GM21576 (cell line): ENCODE data around the gene SORCS1.
"Not testable (repeated sequence)": the region's sequence is repeated elsewhere in the genome, so short reads cannot be mapped to it uniquely, and the experiment has no call there.

Source experiments
- ATAC-seq: cut with Tn5 transposase; IDR thresholded peaks from one replicate; pipeline ENCODE4 v1.9.1; 2021; ENCODE audit warnings: mild to moderate bottlenecking, moderate library complexity; ENCODE audit not compliant: unreplicated experiment

SORCS1 gene

DNA sequence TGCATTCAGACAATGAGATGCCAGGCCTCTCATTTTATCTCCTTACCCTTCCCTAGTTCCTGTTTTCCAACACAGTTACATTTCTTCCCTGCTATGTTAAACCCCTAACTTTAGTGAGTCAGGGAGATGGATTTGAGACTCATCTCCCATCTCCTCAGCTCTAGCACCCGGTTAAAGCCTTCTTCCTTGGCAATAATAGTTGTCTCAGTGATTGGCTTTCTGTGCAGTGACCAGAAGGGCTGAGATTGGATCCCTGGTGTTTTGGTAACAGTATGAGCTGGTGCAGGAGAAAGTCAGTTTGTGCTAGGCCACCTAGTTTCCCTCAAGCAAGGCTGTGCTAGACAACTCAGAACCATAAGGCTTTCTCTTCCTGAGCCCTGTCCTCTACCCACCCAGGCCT lies 212.5 kb downstream of the SORCS1 start:
- no peak for ATAC-seq

DNA sequence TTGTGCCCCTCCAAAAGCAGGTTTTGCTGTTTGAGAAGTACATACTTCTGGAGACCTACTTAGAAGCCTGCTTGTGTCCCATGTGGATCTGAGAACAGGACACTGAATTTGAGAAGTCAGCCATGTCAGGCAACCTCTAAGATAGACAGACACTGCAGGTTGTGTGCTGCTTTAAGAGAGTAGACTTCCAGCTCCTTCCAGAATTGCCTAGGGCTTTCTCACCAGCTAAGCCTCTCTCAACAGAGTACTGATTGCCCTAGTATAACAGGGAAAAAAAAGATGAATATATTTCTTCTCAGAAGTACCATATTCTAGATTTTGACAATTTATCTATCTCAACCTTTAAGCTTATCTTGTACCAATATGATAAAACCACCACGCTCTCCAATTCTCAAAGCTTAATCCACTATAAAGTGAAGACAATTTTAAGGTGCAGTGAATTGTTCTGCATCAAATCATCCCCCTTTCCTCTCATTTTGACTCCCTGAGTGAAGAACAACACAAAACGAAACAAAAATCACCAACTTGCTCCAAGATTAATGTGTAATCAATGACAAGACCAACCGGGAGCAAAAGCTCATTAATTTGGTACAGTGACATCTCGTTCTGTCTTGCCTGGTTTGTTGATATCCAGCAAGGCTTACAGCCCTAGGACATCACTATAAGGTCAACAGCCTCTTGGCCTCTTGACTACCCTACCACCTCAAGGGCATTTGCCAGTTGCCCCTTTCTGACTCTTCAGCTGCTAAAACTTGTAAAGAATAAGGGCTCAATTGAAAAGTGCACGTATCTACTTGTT lies 214.6 kb downstream of the SORCS1 start:
- no peak for ATAC-seq

- ATAC-seq: peak; percentile 57
These were observed 216.9 kb downstream of the SORCS1 start for GRCh38 chr10:106947643-106948042.

DNA sequence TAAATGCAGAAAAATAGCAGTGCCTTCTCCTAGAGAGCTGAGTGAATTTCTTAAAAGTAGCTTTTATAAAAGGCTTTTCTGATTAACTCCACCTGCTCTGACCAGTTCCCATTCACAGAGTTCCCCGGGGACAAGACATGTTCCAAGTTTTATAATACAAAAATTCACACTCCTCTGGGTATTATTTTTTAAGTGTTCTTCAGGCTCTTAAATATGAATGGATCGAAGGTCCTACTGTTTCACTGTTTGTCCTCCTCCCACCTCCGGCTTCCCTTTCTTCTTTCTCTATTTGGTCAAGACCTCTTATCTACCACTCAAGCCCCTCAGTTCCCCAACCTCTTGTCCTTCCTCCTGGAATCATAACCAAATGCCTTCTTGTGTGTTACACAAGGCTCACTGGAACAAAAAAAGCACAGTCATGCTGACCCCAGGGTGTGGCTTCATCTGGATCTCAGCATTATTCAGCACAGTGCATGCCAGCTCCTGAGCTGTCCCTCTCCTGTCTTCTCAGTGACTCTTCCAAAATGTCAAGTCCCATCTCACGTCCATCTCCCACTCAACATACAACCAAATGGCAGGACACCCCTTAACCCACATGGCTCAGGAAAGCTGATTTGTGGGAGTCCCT lies 222.4 kb downstream of the SORCS1 start:
- ATAC-seq: no peak

DNA sequence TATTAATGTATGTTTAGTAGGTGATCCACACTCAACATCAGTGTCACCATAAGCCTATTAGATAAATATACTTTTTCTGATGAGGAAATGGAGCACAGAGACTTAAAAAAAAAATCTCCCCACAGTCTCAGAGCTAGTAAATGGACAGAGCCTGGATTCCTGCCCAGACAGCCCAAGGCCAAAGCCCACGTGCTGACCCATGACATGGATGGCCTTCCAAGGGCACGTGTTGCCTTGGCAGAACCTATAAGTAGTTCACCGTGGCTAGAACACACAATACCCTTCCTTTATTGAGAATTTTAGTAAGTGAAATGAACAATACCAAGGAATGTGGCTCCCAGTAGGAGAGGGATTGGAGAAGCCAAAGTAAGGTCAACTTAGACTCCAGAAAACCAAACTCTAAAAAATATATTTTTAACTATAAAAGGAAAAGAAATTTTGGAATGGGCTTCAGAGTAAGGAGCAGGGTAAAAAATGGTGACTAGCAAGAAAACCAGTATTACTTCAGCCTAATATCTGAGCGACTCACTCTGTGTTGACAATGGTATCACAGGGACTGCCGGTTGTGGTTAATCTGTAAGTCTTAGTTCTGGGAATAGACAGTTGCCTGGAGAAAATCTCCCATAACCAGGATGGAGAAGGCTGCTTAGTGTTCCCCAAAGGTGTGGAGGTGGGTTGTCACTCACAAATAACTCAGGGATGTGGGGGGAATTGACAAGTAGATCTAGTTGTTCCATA lies 223.0 kb downstream of the SORCS1 start:
- ATAC-seq: no peak

DNA sequence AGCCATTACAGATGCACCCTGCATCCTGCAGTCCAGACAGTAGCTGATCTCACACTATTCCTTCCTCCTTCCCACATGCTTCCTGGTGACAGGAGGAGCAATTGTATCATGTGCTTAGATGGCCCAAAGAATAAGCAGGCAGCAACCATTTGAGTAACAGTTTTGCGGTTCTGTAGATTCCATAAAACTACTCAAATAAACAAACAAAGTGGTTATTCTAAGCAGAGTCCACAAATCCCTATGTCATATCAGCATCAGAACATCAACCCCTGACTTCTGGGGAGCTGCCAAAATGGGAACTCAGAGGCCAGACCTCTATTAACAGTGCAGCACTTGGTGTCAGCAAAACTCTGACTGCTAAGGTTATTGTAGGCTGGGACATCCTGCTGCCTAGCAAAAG lies 226.0 kb downstream of the SORCS1 start:
- ATAC-seq: no peak

DNA sequence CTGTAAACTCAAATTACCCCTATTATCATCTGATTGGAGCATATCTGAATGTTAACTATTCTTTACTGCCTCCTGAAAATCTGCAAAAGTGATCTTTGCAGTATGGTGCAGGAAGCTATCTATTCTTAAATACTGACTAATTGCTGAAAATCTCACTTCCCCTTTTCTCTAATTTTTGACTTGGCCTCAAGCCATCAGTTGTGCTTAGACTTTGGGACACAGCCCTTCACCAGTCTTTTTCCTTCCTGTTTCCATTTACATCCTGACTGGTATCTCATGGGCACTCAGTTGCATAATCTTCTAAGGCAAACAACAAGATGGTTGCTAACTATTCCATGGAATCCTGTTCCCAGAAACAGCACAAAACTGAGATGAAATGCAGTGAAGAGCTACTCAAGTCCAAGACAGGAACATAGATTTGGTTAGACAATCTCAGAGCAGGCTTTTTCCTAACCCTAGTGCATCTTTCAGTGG lies 228.5 kb downstream of the SORCS1 start:
- ATAC-seq: peak; percentile 73

DNA sequence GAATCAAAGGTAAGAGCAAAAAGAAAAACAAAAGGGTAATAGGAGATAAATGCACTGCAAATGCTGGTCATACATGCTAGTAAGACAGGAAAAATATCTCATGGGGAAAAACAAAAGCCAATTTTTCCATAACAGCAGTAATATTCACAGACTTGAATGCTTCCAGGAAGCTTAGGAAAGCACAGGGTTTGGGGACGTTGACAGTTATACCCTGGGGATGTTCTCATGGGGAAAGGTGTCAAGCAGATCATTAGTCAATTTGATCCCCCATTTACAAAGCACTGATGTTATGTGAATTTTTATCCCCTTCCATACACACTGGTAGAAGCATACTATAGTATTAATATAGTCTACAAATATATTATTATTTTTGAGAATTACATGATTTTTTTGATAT lies 232.7 kb downstream of the SORCS1 start:
- no peak for ATAC-seq

DNA sequence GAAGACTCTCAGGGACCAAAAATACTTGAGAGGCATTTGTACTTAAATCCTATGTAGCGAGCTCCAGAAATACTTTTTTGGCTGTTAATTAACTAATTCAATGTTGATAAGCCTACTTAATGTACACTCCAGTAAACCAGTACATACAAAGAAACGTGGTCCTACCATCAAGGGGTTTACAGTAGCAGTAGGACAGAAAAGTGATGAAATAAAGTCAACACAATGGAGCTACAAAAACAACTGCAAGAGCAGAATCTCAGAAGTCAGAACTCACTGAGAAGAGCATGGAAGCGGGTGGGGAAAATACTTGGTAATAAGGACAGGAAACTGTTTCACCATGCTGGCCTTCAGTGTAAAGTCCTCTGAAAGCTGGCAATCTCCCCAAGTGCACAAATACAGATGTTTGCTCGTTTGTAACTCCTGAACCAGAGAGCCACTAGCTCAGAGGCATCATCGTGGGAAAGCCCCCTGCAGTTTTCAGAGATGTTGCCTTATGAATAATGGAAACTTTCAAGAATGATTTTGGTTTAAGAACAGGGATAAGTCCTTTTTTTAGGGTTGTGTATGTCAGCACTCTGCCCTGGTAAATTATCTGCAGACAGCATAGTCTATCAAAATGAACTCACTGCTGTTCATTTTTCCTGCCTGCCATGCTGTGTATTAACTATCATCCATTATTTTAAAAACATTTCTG lies 233.2 kb downstream of the SORCS1 start:
- peak; percentile 77 for ATAC-seq

DNA sequence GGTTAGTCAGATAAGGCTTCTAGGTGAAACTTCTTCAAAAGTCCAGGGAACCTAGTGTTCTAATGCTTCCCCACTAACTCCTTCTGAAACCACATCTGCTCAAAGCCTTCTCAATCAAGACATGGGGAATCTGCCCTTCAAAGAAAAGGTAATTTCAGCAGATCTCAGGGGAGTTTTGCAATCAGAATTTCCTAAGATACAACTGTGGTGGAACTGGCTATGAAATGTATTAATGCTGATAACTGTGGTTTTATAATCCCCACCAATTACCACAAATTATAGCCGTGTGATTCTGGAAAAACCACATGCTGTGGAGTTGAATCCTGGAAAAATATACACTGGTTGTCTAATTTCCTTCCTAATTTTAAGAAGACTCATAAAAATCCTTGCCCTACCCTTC lies 233.8 kb downstream of the SORCS1 start:
- ATAC-seq: no peak

- no peak for ATAC-seq
These were observed 235.1 kb downstream of the SORCS1 start for GRCh38 chr10:106929291-106929895.

GRCh38 chr10:106928151-106928550 lies 236.4 kb downstream of the SORCS1 start:
- not testable (repeated sequence) for ATAC-seq

GRCh38 chr10:106925191-106925590 lies 239.3 kb downstream of the SORCS1 start:
- ATAC-seq: no peak

DNA sequence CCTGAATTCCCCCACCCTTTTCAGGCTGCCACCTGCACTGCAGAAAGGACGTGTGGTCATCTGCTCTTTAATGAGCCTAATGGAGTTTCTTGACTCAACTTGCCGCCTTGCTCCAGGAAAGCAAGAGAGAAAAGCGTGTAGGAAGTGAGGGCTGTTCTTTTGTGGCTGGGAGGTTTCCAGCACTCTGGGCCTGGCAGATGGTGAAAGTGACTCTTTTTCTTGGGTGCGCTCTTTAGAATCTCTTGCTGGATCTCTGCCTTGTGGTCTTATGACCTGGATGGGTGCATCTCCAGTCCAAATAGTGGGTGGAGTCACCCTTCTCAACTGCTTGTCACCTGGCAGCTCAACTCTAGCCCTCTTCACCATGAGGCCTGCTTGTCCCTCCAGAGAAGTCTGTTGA lies 244.0 kb downstream of the SORCS1 start:
- no peak for ATAC-seq

DNA sequence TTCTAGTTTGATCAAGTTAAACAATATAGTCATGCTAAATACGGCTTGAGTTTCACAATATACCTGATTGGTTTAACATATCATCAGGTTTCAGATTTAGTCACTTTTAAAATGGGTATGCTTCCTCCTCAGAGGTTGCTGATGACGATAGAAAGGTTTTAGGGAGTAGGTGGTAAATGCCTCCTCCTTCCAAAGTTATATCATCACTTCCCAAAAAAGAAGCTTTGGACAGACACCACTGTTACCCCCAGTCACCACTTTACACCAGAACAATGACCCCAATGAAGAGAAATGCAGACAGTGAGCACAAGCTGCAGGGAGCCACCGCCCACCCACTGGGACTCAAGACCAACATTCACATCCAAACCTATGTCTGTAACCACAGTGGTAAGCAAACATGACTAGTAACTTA lies 244.6 kb downstream of the SORCS1 start:
- peak; percentile 93 for ATAC-seq

GRCh38 chr10:106917452-106918055 lies 247.0 kb downstream of the SORCS1 start:
- no peak for ATAC-seq

GRCh38 chr10:106914016-106914415 lies 250.5 kb downstream of the SORCS1 start:
- no peak for ATAC-seq

DNA sequence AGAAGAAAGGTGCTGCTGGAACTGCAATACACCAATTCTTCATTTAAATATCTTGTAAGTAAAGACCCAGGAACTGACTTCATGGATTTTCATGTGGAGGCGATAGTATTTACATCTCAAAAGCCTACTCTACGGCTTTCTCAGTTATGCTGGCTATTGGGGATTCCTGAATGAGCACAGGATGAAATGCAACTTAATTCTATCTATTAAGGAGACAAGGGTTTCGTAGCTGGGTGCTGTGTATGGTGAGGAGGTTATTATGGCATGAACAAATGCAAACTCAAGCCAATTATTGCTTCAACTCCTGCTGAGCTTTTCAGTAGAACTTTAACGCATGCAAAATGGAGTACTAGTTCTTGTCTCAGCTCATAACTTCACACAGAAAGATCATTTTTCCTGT lies 251.2 kb downstream of the SORCS1 start:
- no peak for ATAC-seq

DNA sequence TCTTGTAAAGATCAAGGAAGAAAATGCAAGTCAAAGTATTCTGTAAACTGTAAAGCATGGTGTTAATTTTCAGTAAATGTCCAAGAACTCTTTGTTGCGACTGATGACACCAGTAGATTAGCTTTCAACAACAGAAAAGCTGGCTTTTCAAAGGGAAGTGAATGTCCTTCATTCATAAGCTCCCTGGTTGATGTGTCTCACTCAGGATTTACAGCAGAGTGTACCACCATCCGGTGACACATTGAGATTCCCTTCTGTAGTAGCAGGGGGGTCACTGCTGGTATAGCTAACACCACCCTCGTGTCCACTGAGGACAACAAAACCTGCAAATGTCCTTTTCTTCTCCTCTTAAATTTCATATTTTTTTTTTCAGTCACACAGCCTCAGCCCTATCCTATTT lies 253.4 kb downstream of the SORCS1 start:
- ATAC-seq: no peak

- no peak for ATAC-seq
These were observed 253.8 kb downstream of the SORCS1 start for GRCh38 chr10:106910666-106911065.
